OCI-LY7 (cell line): Measurements from ENCODE around the gene MUC22.

Experiments
- CTCF ChIP-seq: fragments of 200-600 bp; sonication (generic); conservative IDR thresholded peaks from 2 replicates; pipeline ENCODE4 v1.5.1; 2014; ENCODE audit warnings: mild to moderate bottlenecking, antibody characterized with exemption, low read length, moderate library complexity, mixed read lengths
- EZH2phosphoT487 ChIP-seq: fragments of 200-600 bp; sonication (generic); IDR thresholded peaks from 2 replicates; pipeline ENCODE4 v1.6.1; 2018; ENCODE audit warnings: low read depth, borderline replicate concordance, mild to moderate bottlenecking, mixed run types, antibody characterized with exemption, low read length, moderate library complexity, mixed read lengths

- no peak for TF ChIP-seq CTCF
- no peak for TF ChIP-seq EZH2phosphoT487
Observed at GRCh38 chr6:31065556-31065955, 55.3 kb downstream of the MUC22 start.
